WTC11 (cell line): ENCODE measurements around the gene SEZ6. TPM values are rescaled to one million over a fixed set of nuclear protein-coding genes. Genes with fewer than 3 reads are reported as not detected.

Experiments used
- ATAC-seq: fragments of 200-7000 bp; cut with Tn5 transposase; 2 replicates; pipeline ENCODE4 v1.10.0; 2021; ENCODE audit warnings: mild to moderate bottlenecking, moderate library complexity
- CTCF ChIA-PET: fragments of 300-600 bp; sonication (Branson Sonifier 250); formaldehyde crosslinking; loops from one replicate; lab custom pipeline; 2021; ENCODE audit warnings: antibody characterized with exemption; lab: Charles Lee
- POLR2A ChIA-PET: fragments of 350-600 bp; sonication (Branson Sonifier 250); formaldehyde crosslinking; loops from one replicate; lab custom pipeline; 2021; ENCODE audit warnings: antibody characterized with exemption; lab: Charles Lee
- DNase-seq: peaks from one replicate; pipeline ENCODE4 v3.0.0; 2021; ENCODE audit warnings: low spot score
- H3K27ac Mint-ChIP-seq: 2 replicates; pipeline ENCODE4 v1.8.0; 2021; ENCODE audit warnings: mixed read lengths
- H3K27me3 Mint-ChIP-seq: 2 replicates; pipeline ENCODE4 v1.8.0; 2021; ENCODE audit warnings: low read depth, mild to moderate bottlenecking, moderate library complexity, mixed read lengths
- H3K36me3 Mint-ChIP-seq: 2 replicates; pipeline ENCODE4 v1.8.0; 2021; ENCODE audit warnings: mixed read lengths
- H3K4me1 Mint-ChIP-seq: 2 replicates; pipeline ENCODE4 v1.8.0; 2022; ENCODE audit warnings: mixed read lengths
- H3K4me3 Mint-ChIP-seq: 2 replicates; pipeline ENCODE4 v1.8.0; 2021; ENCODE audit warnings: mild to moderate bottlenecking, moderate library complexity, mixed read lengths
- H3K9me3 Mint-ChIP-seq: 2 replicates; pipeline ENCODE4 v1.8.0; 2021; ENCODE audit warnings: mixed read lengths
- ATF1 ChIP-seq: sonication (generic); formaldehyde crosslinking; IDR thresholded peaks from 2 replicates; pipeline ENCODE4 v1.8.1; 2023; ENCODE audit warnings: mild to moderate bottlenecking, moderate library complexity, missing genetic modification reagents
- ELF4 ChIP-seq: sonication (generic); formaldehyde crosslinking; IDR thresholded peaks from 2 replicates; pipeline ENCODE4 v1.8.1; 2022; ENCODE audit warnings: low read depth, mild to moderate bottlenecking, moderate library complexity, missing genetic modification reagents
- EMX1 ChIP-seq: fragments of 250-450 bp; sonication (Bioruptor Pico); IDR thresholded peaks from 2 replicates; pipeline ENCODE4 v1.8.0; 2021; ENCODE audit warnings: mild to moderate bottlenecking
- ETV6 ChIP-seq: sonication (generic); formaldehyde crosslinking; IDR thresholded peaks from 2 replicates; pipeline ENCODE4 v1.8.1; 2022; ENCODE audit warnings: mild to moderate bottlenecking, missing genetic modification reagents
- GABPB1 ChIP-seq: sonication (generic); formaldehyde crosslinking; IDR thresholded peaks from 2 replicates; pipeline ENCODE4 v1.8.1; 2023; ENCODE audit warnings: mild to moderate bottlenecking, missing genetic modification reagents
- JUN ChIP-seq: sonication (generic); formaldehyde crosslinking; IDR thresholded peaks from 2 replicates; pipeline ENCODE4 v1.8.0; 2023; ENCODE audit warnings: mild to moderate bottlenecking, missing genetic modification reagents
- SP1 ChIP-seq: sonication (generic); formaldehyde crosslinking; conservative IDR thresholded peaks from 2 replicates; pipeline ENCODE4 v1.8.1; 2022; ENCODE audit warnings: missing genetic modification reagents
- ZNF121 ChIP-seq: sonication (generic); formaldehyde crosslinking; IDR thresholded peaks from 2 replicates; pipeline ENCODE4 v1.8.0; 2023; ENCODE audit warnings: missing genetic modification reagents
- ZNF416 ChIP-seq: fragments of 250-450 bp; sonication (Bioruptor Pico); IDR thresholded peaks from 2 replicates; pipeline ENCODE4 v1.9.0; 2021; ENCODE audit warnings: mild to moderate bottlenecking, inconsistent platforms
- ZNF423 ChIP-seq: fragments of 250-450 bp; sonication (Bioruptor Pico); IDR thresholded peaks from 2 replicates; pipeline ENCODE4 v2.1.2; 2022; ENCODE audit warnings: mild to moderate bottlenecking, moderate library complexity
- total RNA-seq: library from RNA; stranded (reverse); gene quantifications from 3 replicates; pipeline ENCODE4 v1.2.3, GENCODE V29; 2021
- TF ChIP-seq, protein P1 (sequence below): fragments of 250-450 bp; sonication (Bioruptor Pico); IDR thresholded peaks from 2 replicates; pipeline ENCODE4 v2.1.2; 2022; ENCODE audit warnings: mild to moderate bottlenecking, moderate library complexity
- TF ChIP-seq, protein P2 (sequence below): sonication (generic); formaldehyde crosslinking; conservative IDR thresholded peaks from 2 replicates; pipeline ENCODE4 v1.8.1; 2022; ENCODE audit warnings: mild to moderate bottlenecking, missing genetic modification reagents
- TF ChIP-seq, protein P3 (sequence below): sonication (generic); formaldehyde crosslinking; IDR thresholded peaks from 2 replicates; pipeline ENCODE4 v1.8.0; 2022; ENCODE audit warnings: mild to moderate bottlenecking, missing genetic modification reagents
- TF ChIP-seq, protein P4 (sequence below): sonication (generic); formaldehyde crosslinking; IDR thresholded peaks from 2 replicates; pipeline ENCODE4 v1.8.0; 2023; ENCODE audit warnings: mild to moderate bottlenecking, missing genetic modification reagents
- TF ChIP-seq, protein P5 (sequence below): fragments of 250-450 bp; sonication (Bioruptor Pico); IDR thresholded peaks from 2 replicates; pipeline ENCODE4 v1.9.0; 2021; ENCODE audit warnings: mild to moderate bottlenecking, borderline replicate concordance
- TF ChIP-seq, protein P6 (sequence below): sonication (generic); formaldehyde crosslinking; IDR thresholded peaks from 2 replicates; pipeline ENCODE4 v1.8.0; 2023; ENCODE audit warnings: missing genetic modification reagents
- TF ChIP-seq, protein P7 (sequence below): fragments of 250-450 bp; sonication (Bioruptor Pico); IDR thresholded peaks from 2 replicates; pipeline ENCODE4 v1.8.0; 2021; ENCODE audit warnings: mild to moderate bottlenecking
- TF ChIP-seq, protein P8 (sequence below): sonication (generic); formaldehyde crosslinking; IDR thresholded peaks from 2 replicates; pipeline ENCODE4 v1.8.1; 2023; ENCODE audit warnings: mild to moderate bottlenecking, missing genetic modification reagents, moderate library complexity

SEZ6 gene
- total RNA-seq, 1 experiment from 2014 or later: 3.0 TPM

DNA sequence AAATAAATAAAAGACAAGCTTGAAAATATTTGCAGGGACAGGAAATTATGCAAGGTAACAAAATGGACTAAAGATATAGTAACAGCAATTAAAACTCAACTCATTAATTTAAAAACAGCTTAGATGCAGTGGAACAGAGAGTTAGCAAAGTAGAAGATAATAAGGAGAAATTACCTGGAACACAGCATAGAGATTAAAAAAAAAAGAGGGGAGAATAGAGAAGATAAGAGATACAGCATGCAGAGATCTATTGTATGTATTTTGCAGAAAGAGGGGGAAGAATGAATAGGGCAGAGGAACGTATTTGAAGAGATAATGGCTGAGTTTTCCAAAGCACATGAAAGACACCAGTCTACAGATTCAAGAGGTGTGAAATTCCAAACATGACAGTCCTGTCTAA, 28.7 kb upstream of the SEZ6 start (continued):
- no peak for TF ChIP-seq ZNF416 (CRISPR knock-in tag)
- TF ChIP-seq, protein P1, sequence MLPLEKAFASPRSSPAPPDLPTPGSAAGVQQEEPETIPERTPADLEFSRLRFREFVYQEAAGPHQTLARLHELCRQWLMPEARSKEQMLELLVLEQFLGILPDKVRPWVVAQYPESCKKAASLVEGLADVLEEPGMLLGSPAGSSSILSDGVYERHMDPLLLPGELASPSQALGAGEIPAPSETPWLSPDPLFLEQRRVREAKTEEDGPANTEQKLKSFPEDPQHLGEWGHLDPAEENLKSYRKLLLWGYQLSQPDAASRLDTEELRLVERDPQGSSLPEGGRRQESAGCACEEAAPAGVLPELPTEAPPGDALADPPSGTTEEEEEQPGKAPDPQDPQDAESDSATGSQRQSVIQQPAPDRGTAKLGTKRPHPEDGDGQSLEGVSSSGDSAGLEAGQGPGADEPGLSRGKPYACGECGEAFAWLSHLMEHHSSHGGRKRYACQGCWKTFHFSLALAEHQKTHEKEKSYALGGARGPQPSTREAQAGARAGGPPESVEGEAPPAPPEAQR (CRISPR knock-in tag): no peak
- no peak for TF ChIP-seq JUN (CRISPR knock-in tag)
- TF ChIP-seq EMX1 (CRISPR knock-in tag): no peak
- TF ChIP-seq, protein P2, sequence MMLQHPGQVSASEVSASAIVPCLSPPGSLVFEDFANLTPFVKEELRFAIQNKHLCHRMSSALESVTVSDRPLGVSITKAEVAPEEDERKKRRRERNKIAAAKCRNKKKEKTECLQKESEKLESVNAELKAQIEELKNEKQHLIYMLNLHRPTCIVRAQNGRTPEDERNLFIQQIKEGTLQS (CRISPR knock-in tag): no peak
- TF ChIP-seq ZNF121 (CRISPR knock-in tag): no peak
- TF ChIP-seq ATF1: no peak
- TF ChIP-seq, all 79 proteins: peak for 0

DNA sequence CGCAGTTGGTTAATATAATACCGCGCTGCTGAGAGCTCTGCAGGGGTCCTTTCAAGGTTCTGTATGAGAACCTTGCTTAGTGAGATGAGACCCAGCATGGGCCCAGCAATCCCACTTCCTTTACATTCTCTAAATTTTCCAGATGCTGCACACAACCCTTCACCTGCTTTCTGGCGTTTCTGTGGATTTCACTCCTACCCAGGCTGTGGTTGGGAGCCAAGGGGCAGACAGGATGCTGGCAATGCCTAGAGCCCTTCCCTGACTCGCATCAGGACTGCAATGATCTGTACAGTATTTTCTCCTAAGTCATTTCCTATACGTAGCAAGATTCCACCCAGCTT, 27.0 kb upstream of the SEZ6 start:
- TF ChIP-seq GABPB1 (CRISPR knock-in tag): no peak
- TF ChIP-seq, protein P3, sequence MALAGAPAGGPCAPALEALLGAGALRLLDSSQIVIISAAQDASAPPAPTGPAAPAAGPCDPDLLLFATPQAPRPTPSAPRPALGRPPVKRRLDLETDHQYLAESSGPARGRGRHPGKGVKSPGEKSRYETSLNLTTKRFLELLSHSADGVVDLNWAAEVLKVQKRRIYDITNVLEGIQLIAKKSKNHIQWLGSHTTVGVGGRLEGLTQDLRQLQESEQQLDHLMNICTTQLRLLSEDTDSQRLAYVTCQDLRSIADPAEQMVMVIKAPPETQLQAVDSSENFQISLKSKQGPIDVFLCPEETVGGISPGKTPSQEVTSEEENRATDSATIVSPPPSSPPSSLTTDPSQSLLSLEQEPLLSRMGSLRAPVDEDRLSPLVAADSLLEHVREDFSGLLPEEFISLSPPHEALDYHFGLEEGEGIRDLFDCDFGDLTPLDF (CRISPR knock-in tag): no peak
- no peak for TF ChIP-seq ZNF121 (CRISPR knock-in tag)
- peak; percentile 80 for TF ChIP-seq ZNF423 (CRISPR knock-in tag)
- peaks cover 25% of the 10 kb centered on the region for H3K27me3 Mint-ChIP-seq
- POLR2A ChIA-PET: interaction anchor here (0.9 to 2.2 kb wide), 3 partner anchors 13 to 84 kb away, joined by 3 to 13 read pairs (median 3); no protein-coding TSS in a partner anchor
- H3K4me1 Mint-ChIP-seq: peaks cover 33% of the 10 kb centered on the region
- H3K27ac Mint-ChIP-seq: peak overlapping the region; percentile 71; the same call in 1 of the 2 replicates
- ATAC-seq: peak; percentile 65
- CTCF ChIA-PET: interaction anchor here (0.7 to 3.4 kb wide), 11 partner anchors 9 to 85 kb away, joined by 3 to 12 read pairs (median 4); partner anchors contain the start of gene PIPOX
- no peak overlapping the region for H3K4me3 Mint-ChIP-seq
- H3K9me3 Mint-ChIP-seq: peaks cover 21% of the 10 kb centered on the region
- peaks cover 19% of the 10 kb centered on the region for H3K36me3 Mint-ChIP-seq
- peak; percentile 36 for DNase-seq

DNA sequence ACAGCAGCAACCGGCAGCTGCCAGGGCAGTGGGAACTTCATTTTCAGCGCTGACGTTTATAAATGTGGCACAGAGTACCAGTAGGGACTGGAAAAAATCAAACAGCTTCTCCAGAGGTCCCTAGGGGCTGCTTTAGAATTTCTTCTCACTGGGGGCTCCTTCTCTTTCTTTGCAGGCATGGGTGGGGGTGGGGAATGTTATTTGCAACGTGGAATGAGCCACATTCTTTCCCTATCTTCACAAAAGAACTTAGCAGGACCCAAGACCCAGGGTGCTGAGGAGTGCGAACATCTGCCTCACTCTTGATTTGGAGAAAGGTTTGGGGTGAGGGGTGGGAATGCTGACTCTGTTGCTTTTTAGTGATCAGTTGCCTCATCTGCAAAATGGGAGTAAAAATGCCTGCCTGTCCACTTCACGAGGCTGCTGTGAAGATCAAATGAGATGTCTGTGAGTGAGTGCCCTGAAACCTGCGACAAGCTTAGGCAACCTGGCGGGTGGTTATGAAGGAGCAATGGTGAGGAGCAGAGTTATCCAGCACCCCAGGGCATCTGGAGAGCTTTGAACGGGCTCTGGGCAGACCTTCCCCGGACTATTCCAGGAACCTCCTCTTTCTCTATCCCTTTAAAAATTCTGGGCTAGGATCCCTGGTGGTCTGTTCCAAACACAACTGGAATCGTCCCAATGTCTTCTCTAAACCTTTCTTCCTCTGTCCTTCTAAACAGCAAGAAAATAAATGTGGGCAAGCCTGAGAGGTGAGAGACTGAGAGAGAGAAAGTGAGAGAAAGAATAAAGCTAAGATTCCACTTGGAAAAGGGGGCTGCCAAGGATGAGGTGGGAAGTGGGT, 26.4 kb upstream of the SEZ6 start:
- H3K4me1 Mint-ChIP-seq: peaks cover 39% of the 10 kb centered on the region
- peak overlapping the region; percentile 31 for H3K4me3 Mint-ChIP-seq
- peaks cover 19% of the 10 kb centered on the region for H3K36me3 Mint-ChIP-seq
- ChIA-PET POLR2A (interaction anchor here (0.7 to 2.2 kb wide), 5 partner anchors 13 to 305 kb away, joined by 3 to 13 read pairs (median 3); no protein-coding TSS in a partner anchor), CTCF (interaction anchor here (0.7 to 3.4 kb wide), 18 partner anchors 9 to 305 kb away, joined by 3 to 12 read pairs (median 4); partner anchors contain the start of gene PIPOX)
- peaks cover 21% of the 10 kb centered on the region for H3K9me3 Mint-ChIP-seq
- DNase-seq: no peak
- ATAC-seq: peak; percentile 40
- peaks cover 25% of the 10 kb centered on the region for H3K27me3 Mint-ChIP-seq
- H3K27ac Mint-ChIP-seq: peak overlapping the region; percentile 95
- TF ChIP-seq, protein P4, sequence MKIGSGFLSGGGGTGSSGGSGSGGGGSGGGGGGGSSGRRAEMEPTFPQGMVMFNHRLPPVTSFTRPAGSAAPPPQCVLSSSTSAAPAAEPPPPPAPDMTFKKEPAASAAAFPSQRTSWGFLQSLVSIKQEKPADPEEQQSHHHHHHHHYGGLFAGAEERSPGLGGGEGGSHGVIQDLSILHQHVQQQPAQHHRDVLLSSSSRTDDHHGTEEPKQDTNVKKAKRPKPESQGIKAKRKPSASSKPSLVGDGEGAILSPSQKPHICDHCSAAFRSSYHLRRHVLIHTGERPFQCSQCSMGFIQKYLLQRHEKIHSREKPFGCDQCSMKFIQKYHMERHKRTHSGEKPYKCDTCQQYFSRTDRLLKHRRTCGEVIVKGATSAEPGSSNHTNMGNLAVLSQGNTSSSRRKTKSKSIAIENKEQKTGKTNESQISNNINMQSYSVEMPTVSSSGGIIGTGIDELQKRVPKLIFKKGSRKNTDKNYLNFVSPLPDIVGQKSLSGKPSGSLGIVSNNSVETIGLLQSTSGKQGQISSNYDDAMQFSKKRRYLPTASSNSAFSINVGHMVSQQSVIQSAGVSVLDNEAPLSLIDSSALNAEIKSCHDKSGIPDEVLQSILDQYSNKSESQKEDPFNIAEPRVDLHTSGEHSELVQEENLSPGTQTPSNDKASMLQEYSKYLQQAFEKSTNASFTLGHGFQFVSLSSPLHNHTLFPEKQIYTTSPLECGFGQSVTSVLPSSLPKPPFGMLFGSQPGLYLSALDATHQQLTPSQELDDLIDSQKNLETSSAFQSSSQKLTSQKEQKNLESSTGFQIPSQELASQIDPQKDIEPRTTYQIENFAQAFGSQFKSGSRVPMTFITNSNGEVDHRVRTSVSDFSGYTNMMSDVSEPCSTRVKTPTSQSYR (CRISPR knock-in tag): peak; percentile 53; the same call in 1 of the 2 replicates
- TF ChIP-seq SP1 (peak; percentile 51; the same call in 1 of the 2 replicates), ETV6 (CRISPR knock-in tag) (peak; percentile 14; the same call in 1 of the 2 replicates), ELF4 (CRISPR knock-in tag) (no peak)
- TF ChIP-seq, protein P5, sequence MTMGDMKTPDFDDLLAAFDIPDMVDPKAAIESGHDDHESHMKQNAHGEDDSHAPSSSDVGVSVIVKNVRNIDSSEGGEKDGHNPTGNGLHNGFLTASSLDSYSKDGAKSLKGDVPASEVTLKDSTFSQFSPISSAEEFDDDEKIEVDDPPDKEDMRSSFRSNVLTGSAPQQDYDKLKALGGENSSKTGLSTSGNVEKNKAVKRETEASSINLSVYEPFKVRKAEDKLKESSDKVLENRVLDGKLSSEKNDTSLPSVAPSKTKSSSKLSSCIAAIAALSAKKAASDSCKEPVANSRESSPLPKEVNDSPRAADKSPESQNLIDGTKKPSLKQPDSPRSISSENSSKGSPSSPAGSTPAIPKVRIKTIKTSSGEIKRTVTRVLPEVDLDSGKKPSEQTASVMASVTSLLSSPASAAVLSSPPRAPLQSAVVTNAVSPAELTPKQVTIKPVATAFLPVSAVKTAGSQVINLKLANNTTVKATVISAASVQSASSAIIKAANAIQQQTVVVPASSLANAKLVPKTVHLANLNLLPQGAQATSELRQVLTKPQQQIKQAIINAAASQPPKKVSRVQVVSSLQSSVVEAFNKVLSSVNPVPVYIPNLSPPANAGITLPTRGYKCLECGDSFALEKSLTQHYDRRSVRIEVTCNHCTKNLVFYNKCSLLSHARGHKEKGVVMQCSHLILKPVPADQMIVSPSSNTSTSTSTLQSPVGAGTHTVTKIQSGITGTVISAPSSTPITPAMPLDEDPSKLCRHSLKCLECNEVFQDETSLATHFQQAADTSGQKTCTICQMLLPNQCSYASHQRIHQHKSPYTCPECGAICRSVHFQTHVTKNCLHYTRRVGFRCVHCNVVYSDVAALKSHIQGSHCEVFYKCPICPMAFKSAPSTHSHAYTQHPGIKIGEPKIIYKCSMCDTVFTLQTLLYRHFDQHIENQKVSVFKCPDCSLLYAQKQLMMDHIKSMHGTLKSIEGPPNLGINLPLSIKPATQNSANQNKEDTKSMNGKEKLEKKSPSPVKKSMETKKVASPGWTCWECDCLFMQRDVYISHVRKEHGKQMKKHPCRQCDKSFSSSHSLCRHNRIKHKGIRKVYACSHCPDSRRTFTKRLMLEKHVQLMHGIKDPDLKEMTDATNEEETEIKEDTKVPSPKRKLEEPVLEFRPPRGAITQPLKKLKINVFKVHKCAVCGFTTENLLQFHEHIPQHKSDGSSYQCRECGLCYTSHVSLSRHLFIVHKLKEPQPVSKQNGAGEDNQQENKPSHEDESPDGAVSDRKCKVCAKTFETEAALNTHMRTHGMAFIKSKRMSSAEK (CRISPR knock-in tag): peak; percentile 55; the same call in 1 of the 2 replicates
- TF ChIP-seq, protein P6, sequence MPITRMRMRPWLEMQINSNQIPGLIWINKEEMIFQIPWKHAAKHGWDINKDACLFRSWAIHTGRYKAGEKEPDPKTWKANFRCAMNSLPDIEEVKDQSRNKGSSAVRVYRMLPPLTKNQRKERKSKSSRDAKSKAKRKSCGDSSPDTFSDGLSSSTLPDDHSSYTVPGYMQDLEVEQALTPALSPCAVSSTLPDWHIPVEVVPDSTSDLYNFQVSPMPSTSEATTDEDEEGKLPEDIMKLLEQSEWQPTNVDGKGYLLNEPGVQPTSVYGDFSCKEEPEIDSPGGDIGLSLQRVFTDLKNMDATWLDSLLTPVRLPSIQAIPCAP (CRISPR knock-in tag): no peak
- TF ChIP-seq, protein P7, sequence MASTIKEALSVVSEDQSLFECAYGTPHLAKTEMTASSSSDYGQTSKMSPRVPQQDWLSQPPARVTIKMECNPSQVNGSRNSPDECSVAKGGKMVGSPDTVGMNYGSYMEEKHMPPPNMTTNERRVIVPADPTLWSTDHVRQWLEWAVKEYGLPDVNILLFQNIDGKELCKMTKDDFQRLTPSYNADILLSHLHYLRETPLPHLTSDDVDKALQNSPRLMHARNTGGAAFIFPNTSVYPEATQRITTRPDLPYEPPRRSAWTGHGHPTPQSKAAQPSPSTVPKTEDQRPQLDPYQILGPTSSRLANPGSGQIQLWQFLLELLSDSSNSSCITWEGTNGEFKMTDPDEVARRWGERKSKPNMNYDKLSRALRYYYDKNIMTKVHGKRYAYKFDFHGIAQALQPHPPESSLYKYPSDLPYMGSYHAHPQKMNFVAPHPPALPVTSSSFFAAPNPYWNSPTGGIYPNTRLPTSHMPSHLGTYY (CRISPR knock-in tag): 0 out of 2 replicates have a peak, but pooled peaks have one; percentile 23
- TF ChIP-seq, protein P8, sequence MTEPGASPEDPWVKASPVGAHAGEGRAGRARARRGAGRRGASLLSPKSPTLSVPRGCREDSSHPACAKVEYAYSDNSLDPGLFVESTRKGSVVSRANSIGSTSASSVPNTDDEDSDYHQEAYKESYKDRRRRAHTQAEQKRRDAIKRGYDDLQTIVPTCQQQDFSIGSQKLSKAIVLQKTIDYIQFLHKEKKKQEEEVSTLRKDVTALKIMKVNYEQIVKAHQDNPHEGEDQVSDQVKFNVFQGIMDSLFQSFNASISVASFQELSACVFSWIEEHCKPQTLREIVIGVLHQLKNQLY: no peak
